Caco-2 (cell line): ENCODE results near the gene SORL1. TPM values are rescaled to one million over a fixed set of nuclear protein-coding genes. Genes with fewer than 3 reads are reported as not detected.
A peak's percentile ranks its signal among the peaks of the same experiment; 100 is the strongest.

Source experiments
- BruUV-seq: library from RNA; stranded (reverse); fragments of 400-500 nt; replicated peaks from 2 replicates; lab custom pipeline; 2021; lab: Mats Ljungman, UMichigan
- CTCF ChIA-PET: fragments of 300-600 bp; sonication (Branson Sonifier 250); formaldehyde crosslinking; loops from one replicate; lab custom pipeline; 2022; ENCODE audit warnings: antibody characterized with exemption; lab: Charles Lee
- POLR2A ChIA-PET: fragments of 300-600 bp; sonication (Branson Sonifier 250); formaldehyde crosslinking; loops from one replicate; lab custom pipeline; 2022; ENCODE audit warnings: antibody characterized with exemption; lab: Charles Lee
- DNase-seq, 2 experiments: peaks; one replicate each; pipeline versions ENCODE4 v3.0.0 to v3.0.0-alpha.2; 2020 to 2022
- H3K27me3 ChIP-seq: replicated peaks from 2 replicates; pipeline ENCODE4 v1.6.0; 2011; ENCODE audit warnings: low read length; ENCODE audit not compliant: control insufficient read depth, insufficient read depth
- H3K36me3 ChIP-seq: 2 replicates; pipeline ENCODE4 v1.5.1; 2011; ENCODE audit warnings: low read length; ENCODE audit not compliant: control insufficient read depth, insufficient read depth
- H3K4me1 ChIP-seq: fragments of 250-450 bp; sonication (Bioruptor Pico); 2 replicates; pipeline ENCODE4 v1.5.1; 2020; ENCODE audit warnings: mild to moderate bottlenecking
- H3K4me3 ChIP-seq: 2 replicates; pipeline ENCODE4 v1.5.1; 2011; ENCODE audit warnings: low read depth, mild to moderate bottlenecking, control low read depth, low read length
- H3K9me3 ChIP-seq: fragments of 250-450 bp; sonication (Bioruptor Pico); 2 replicates; pipeline ENCODE4 v1.5.1; 2020; ENCODE audit warnings: mild to moderate bottlenecking, moderate library complexity
- H3K27ac Mint-ChIP-seq: one replicate; pipeline ENCODE4 v1.8.0; 2022; ENCODE audit warnings: mixed read lengths; ENCODE audit not compliant: unreplicated experiment
- H3K27me3 Mint-ChIP-seq: one replicate; pipeline ENCODE4 v1.8.0; 2022; ENCODE audit warnings: mixed read lengths; ENCODE audit not compliant: insufficient read depth, unreplicated experiment
- H3K36me3 Mint-ChIP-seq: one replicate; pipeline ENCODE4 v1.8.0; 2022; ENCODE audit warnings: mild to moderate bottlenecking, mixed read lengths; ENCODE audit not compliant: insufficient read depth, unreplicated experiment
- H3K4me1 Mint-ChIP-seq: one replicate; pipeline ENCODE4 v1.8.0; 2022; ENCODE audit warnings: low read depth, mixed read lengths; ENCODE audit not compliant: unreplicated experiment
- H3K4me3 Mint-ChIP-seq: one replicate; pipeline ENCODE4 v1.8.0; 2022; ENCODE audit warnings: mild to moderate bottlenecking, moderate library complexity, mixed read lengths; ENCODE audit not compliant: unreplicated experiment
- H3K9me3 Mint-ChIP-seq: one replicate; pipeline ENCODE4 v1.8.0; 2022; ENCODE audit warnings: mixed read lengths; ENCODE audit not compliant: unreplicated experiment
- intact Hi-C: fragments of 100-400 bp; cut with micrococcal nuclease; formaldehyde crosslinking; loops from one replicate; pipeline ENCODE4 v1.10.0; 2022; ENCODE audit not compliant: unreplicated experiment
- total RNA-seq: library from RNA; stranded (reverse); gene quantifications from 2 replicates; pipeline ENCODE4 v1.2.3, GENCODE V29; 2022
- TF ChIP-seq, protein P1 (sequence below), 2 experiments: fragments of 200-600 bp in 1 of 2; IDR thresholded peaks; 1 replicate in 1 of 2; 2 replicates in 1 of 2; pipeline versions ENCODE4 v1.5.1 to v1.8.0; 2011 to 2022; ENCODE audit warnings: antibody characterized with exemption in 1 of 2, control low read depth in 1 of 2, inconsistent platforms in 1 of 2, low read depth in 1 of 2, low read length in 1 of 2, mild to moderate bottlenecking in 1 of 2, moderate library complexity in 1 of 2; ENCODE audit not compliant: insufficient read depth in 1 of 2, severe bottlenecking in 1 of 2, unreplicated experiment in 1 of 2

The SORL1 gene
- total RNA-seq, 1 experiment from 2014 or later: 26.3 TPM

- Mint-ChIP-seq H3K27me3 (no peaks in the 10 kb centered on the region), H3K4me3 (peak overlapping the region; percentile 33), H3K27ac (peak overlapping the region; percentile 91), H3K9me3 (no peaks in the 10 kb centered on the region), H3K4me1 (peaks cover 35% of the 10 kb centered on the region), H3K36me3 (no peaks in the 10 kb centered on the region)
- no TSS peak for BruUV-seq
- no peaks in the 10 kb centered on the region for H3K9me3 ChIP-seq
- POLR2A ChIA-PET: interaction anchor here (1.1 kb wide), 1 partner anchor 175 kb away, joined by 3 read pairs; the partner anchor contains the start of gene SC5D
- H3K4me1 ChIP-seq: peaks cover 48% of the 10 kb centered on the region
- TF ChIP-seq, protein P1, sequence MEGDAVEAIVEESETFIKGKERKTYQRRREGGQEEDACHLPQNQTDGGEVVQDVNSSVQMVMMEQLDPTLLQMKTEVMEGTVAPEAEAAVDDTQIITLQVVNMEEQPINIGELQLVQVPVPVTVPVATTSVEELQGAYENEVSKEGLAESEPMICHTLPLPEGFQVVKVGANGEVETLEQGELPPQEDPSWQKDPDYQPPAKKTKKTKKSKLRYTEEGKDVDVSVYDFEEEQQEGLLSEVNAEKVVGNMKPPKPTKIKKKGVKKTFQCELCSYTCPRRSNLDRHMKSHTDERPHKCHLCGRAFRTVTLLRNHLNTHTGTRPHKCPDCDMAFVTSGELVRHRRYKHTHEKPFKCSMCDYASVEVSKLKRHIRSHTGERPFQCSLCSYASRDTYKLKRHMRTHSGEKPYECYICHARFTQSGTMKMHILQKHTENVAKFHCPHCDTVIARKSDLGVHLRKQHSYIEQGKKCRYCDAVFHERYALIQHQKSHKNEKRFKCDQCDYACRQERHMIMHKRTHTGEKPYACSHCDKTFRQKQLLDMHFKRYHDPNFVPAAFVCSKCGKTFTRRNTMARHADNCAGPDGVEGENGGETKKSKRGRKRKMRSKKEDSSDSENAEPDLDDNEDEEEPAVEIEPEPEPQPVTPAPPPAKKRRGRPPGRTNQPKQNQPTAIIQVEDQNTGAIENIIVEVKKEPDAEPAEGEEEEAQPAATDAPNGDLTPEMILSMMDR (IDR thresholded peaks at IDR 0.05; ENCODE audit: insufficient read depth in 1 of 2, low read depth in 1 of 2, low read length in 1 of 2, severe bottlenecking in 1 of 2, unreplicated experiment in 1 of 2): no peak
- DNase-seq: no peak
- no peaks in the 10 kb centered on the region for H3K27me3 ChIP-seq
- intact Hi-C loops: no loop called here
- CTCF ChIA-PET: interaction anchor here (0.7 to 1.2 kb wide), 2 partner anchors 20 to 1180 kb away, joined by 4 to 7 read pairs; no protein-coding TSS in a partner anchor
- no peaks in the 10 kb centered on the region for H3K36me3 ChIP-seq
- H3K4me3 ChIP-seq: no peak overlapping the region
Observed at GRCh38 chr11:121467471-121467870, 15.4 kb downstream of the SORL1 start.

GRCh38 chr11:121467965-121468364 lies 15.9 kb downstream of the SORL1 start:
- intact Hi-C loops: no loop called here
- CTCF ChIA-PET: no interaction called here
- H3K9me3 Mint-ChIP-seq: no peaks in the 10 kb centered on the region
- peak overlapping the region; percentile 91 for H3K27ac Mint-ChIP-seq
- Histone ChIP-seq H3K9me3 (no peaks in the 10 kb centered on the region), H3K36me3 (no peaks in the 10 kb centered on the region), H3K4me3 (no peak overlapping the region), H3K4me1 (peaks cover 48% of the 10 kb centered on the region), H3K27me3 (no peaks in the 10 kb centered on the region)
- peaks cover 35% of the 10 kb centered on the region for H3K4me1 Mint-ChIP-seq
- no peak overlapping the region for H3K4me3 Mint-ChIP-seq
- no peaks in the 10 kb centered on the region for H3K36me3 Mint-ChIP-seq
- no peak for DNase-seq
- TF ChIP-seq, protein P1 (IDR thresholded peaks at IDR 0.05; ENCODE audit: insufficient read depth in 1 of 2, low read depth in 1 of 2, low read length in 1 of 2, severe bottlenecking in 1 of 2, unreplicated experiment in 1 of 2): no peak
- no peaks in the 10 kb centered on the region for H3K27me3 Mint-ChIP-seq
- BruUV-seq: no TSS peak
- POLR2A ChIA-PET: interaction anchor here (0.6 kb wide), 2 partner anchors 16 to 89 kb away, joined by 3 read pairs; partner anchors contain the start of gene SORL1

DNA sequence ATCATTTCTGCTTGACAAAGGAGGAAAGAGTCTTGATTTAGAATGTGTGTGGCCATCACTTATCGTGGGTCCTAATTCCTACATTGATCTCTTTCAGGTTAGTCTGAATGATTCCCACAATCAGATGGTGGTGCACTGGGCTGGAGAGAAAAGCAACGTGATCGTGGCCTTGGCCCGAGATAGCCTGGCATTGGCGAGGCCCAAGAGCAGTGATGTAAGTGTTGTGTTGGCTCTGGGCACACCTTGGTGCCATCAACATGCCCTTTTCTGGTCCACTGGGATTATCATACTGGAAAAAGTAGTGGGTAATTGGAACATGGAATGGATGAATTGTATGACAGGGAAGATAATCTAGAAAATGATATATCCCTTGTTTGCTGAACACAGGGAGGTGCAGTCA lies 17.8 kb downstream of the SORL1 start:
- peaks cover 26% of the 10 kb centered on the region for H3K4me1 Mint-ChIP-seq

More for the DNA sequence above, 17.8 kb downstream of the SORL1 start:
- no TSS peak for BruUV-seq
- intact Hi-C loops: no loop called here
- Histone ChIP-seq H3K9me3 (no peaks in the 10 kb centered on the region), H3K4me1 (peaks cover 32% of the 10 kb centered on the region), H3K4me3 (no peak overlapping the region), H3K36me3 (no peaks in the 10 kb centered on the region), H3K27me3 (no peaks in the 10 kb centered on the region)
- Mint-ChIP-seq H3K4me3 (no peak overlapping the region), H3K27ac (no peak overlapping the region), H3K9me3 (no peaks in the 10 kb centered on the region), H3K27me3 (no peaks in the 10 kb centered on the region), H3K36me3 (no peaks in the 10 kb centered on the region)
- DNase-seq: no peak
- ChIA-PET CTCF (no interaction called here), POLR2A (no interaction called here)
- TF ChIP-seq, protein P1 (IDR thresholded peaks at IDR 0.05; ENCODE audit: insufficient read depth in 1 of 2, low read depth in 1 of 2, low read length in 1 of 2, severe bottlenecking in 1 of 2, unreplicated experiment in 1 of 2): no peak
